ENCODE measurements around the gene ZMYM5.

DNA sequence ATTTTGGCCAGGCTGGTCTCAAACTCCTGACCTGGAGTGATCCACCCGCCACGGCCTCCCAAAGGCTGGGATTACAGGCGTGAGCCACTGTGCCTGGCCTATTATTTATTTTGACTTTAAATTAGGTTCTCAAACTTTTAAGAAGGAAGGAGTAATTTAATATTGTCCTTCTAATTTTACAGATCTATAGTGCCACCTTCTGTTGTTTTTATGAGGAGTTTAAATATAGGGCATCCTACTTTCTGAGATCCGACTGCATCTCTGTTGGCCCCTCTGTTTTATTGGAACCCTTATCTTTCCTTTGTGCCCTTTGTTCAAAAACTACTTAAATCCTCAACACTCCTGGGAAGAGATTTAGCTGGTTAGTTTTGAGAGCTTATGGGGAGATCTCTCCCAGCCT lies 25.4 kb upstream of the ZMYM5 start:
- TF ChIP-seq, protein P1, sequence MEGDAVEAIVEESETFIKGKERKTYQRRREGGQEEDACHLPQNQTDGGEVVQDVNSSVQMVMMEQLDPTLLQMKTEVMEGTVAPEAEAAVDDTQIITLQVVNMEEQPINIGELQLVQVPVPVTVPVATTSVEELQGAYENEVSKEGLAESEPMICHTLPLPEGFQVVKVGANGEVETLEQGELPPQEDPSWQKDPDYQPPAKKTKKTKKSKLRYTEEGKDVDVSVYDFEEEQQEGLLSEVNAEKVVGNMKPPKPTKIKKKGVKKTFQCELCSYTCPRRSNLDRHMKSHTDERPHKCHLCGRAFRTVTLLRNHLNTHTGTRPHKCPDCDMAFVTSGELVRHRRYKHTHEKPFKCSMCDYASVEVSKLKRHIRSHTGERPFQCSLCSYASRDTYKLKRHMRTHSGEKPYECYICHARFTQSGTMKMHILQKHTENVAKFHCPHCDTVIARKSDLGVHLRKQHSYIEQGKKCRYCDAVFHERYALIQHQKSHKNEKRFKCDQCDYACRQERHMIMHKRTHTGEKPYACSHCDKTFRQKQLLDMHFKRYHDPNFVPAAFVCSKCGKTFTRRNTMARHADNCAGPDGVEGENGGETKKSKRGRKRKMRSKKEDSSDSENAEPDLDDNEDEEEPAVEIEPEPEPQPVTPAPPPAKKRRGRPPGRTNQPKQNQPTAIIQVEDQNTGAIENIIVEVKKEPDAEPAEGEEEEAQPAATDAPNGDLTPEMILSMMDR (IDR thresholded peaks at IDR 0.05) = peak in 3 of 4 experiments; percentile 16 to 19 (median 16)
- TF ChIP-seq POLR2A (IDR thresholded peaks at IDR 0.05) = no peak

Measured in uterus (tissue), 2 donors.